Calu3 (cell line): ENCODE measurements around the gene LGR4. TPM values are rescaled to one million over a fixed set of nuclear protein-coding genes. Genes with fewer than 3 reads are reported as not detected.

Experiments
- BruUV-seq: library from RNA; stranded (reverse); fragments of 400-500 nt; replicated peaks from 2 replicates; lab custom pipeline; 2021; lab: Mats Ljungman, UMichigan
- CTCF ChIA-PET: fragments of 300-600 bp; sonication (Branson Sonifier 250); formaldehyde crosslinking; loops from one replicate; lab custom pipeline; 2022; ENCODE audit warnings: antibody characterized with exemption; lab: Charles Lee
- DNase-seq: peaks from one replicate; pipeline ENCODE4 v3.0.0; 2022
- H3K27ac Mint-ChIP-seq: one replicate; pipeline ENCODE4 v1.8.0; 2022; ENCODE audit warnings: mixed read lengths; ENCODE audit not compliant: unreplicated experiment
- H3K27me3 Mint-ChIP-seq: one replicate; pipeline ENCODE4 v1.8.0; 2022; ENCODE audit warnings: mixed read lengths; ENCODE audit not compliant: unreplicated experiment
- H3K36me3 Mint-ChIP-seq: one replicate; pipeline ENCODE4 v1.8.0; 2022; ENCODE audit warnings: mild to moderate bottlenecking, moderate library complexity, mixed read lengths; ENCODE audit not compliant: insufficient read depth, unreplicated experiment
- H3K4me1 Mint-ChIP-seq: one replicate; pipeline ENCODE4 v1.8.0; 2022; ENCODE audit warnings: mild to moderate bottlenecking, low read depth, mixed read lengths; ENCODE audit not compliant: unreplicated experiment
- H3K4me3 Mint-ChIP-seq: one replicate; pipeline ENCODE4 v1.8.0; 2022; ENCODE audit warnings: mild to moderate bottlenecking, low read depth, moderate library complexity, mixed read lengths; ENCODE audit not compliant: unreplicated experiment
- H3K9me3 Mint-ChIP-seq: one replicate; pipeline ENCODE4 v1.8.0; 2022; ENCODE audit warnings: low read depth, mixed read lengths; ENCODE audit not compliant: unreplicated experiment
- intact Hi-C: fragments of 100-400 bp; cut with micrococcal nuclease; formaldehyde crosslinking; loops from one replicate; pipeline ENCODE4 v1.10.0; 2022; ENCODE audit not compliant: unreplicated experiment
- total RNA-seq: library from RNA; stranded (reverse); gene quantifications from 2 replicates; pipeline ENCODE4 v1.2.3, GENCODE V29; 2022
- TF ChIP-seq, protein P1 (sequence below): fragments of 200-600 bp; IDR thresholded peaks from one replicate; pipeline ENCODE4 v1.8.0; 2022; ENCODE audit warnings: antibody characterized with exemption; ENCODE audit not compliant: unreplicated experiment

The LGR4 gene
- total RNA-seq, 1 experiment from 2014 or later: 50.0 TPM

DNA sequence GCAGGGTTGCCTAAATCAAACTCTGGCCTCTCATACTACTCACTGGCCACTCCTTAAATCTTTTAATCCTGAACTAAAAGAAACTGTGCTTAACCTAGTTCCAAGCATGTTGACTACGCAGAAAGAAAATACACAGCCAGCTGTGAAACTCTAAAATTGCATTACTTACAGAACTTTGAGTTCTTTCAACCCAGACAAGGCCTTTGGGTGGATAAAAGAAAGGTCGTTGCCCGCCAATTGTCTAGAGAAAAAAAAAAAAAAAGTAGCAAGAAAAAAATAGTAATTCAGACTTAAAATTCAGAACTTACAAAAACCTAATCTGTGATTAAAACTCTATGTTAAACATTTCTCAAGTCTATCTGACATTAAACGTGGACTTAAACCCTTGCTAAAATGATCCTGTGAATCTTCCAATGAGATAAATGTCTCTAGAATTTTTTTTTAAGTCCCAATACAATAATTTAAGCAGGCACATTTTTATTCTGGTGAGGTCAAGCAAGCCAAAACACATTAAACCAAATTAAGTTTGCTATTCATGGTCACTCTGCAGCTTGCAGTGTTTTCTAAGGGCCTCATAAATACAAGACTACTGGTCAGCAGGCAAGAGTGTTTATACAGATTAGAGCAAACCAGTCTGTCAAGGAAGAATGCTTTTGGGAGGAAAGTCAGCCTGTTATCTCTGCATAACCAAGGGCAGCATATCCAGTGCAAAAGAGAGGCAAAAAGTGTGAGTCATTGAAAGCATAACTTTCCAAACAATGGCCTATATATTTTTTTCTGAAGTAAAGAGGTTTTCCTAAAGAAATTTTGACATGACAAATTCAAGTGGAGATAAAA lies 80.1 kb downstream of the LGR4 start:
- intact Hi-C loops: loop anchor here (5.0 kb wide), 1 partner anchor 185 kb away; no protein-coding TSS in a partner anchor
- TF ChIP-seq, protein P1, sequence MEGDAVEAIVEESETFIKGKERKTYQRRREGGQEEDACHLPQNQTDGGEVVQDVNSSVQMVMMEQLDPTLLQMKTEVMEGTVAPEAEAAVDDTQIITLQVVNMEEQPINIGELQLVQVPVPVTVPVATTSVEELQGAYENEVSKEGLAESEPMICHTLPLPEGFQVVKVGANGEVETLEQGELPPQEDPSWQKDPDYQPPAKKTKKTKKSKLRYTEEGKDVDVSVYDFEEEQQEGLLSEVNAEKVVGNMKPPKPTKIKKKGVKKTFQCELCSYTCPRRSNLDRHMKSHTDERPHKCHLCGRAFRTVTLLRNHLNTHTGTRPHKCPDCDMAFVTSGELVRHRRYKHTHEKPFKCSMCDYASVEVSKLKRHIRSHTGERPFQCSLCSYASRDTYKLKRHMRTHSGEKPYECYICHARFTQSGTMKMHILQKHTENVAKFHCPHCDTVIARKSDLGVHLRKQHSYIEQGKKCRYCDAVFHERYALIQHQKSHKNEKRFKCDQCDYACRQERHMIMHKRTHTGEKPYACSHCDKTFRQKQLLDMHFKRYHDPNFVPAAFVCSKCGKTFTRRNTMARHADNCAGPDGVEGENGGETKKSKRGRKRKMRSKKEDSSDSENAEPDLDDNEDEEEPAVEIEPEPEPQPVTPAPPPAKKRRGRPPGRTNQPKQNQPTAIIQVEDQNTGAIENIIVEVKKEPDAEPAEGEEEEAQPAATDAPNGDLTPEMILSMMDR: no peak
- Mint-ChIP-seq H3K4me1 (peaks cover 80% of the 10 kb centered on the region), H3K27me3 (no peaks in the 10 kb centered on the region), H3K27ac (peak overlapping the region; percentile 59), H3K4me3 (no peak overlapping the region), H3K36me3 (peaks cover 22% of the 10 kb centered on the region), H3K9me3 (no peaks in the 10 kb centered on the region)
- BruUV-seq: no TSS peak
- no peak for DNase-seq
- CTCF ChIA-PET: interaction anchor here (1.1 kb wide), 1 partner anchor 9 kb away, joined by 3 read pairs; no protein-coding TSS in a partner anchor

DNA sequence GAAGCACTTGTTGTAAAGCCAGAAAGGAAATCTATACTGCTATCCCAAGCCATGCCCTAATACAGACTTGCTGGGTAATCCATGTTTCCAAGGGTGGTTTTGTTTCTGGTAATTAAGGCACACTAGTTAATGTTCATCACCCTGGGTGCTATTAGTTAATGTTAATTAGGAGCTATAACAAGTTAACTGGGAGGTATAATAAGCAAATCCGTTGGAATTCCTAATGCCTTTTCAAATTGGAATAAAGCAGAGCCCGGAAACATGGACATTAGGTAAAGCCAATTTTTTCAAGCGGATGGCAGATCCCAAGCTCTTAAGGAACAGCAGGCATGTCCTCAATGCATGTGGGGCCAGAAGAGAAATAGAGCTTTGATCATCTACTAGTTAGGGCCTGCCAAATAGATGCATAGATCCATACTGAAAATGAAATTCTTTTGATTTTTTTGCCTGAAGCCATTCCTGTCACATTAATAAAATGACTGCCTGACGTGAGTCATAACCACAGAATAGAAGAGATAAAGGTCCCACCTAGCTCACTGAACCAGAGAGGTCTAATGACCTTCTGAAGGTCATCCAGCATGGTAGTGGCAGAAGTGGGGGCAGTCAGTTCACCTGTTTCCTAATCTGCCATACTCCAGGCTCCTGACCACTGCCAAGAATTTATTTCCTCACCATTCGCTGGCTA lies 81.1 kb downstream of the LGR4 start:
- no peak overlapping the region for H3K4me3 Mint-ChIP-seq
- TF ChIP-seq, protein P1: no peak
- CTCF ChIA-PET: interaction anchor here (0.6 to 1.2 kb wide), 3 partner anchors 10 to 16 kb away, joined by 3 to 4 read pairs (median 3); no protein-coding TSS in a partner anchor
- no peaks in the 10 kb centered on the region for H3K9me3 Mint-ChIP-seq
- no peaks in the 10 kb centered on the region for H3K27me3 Mint-ChIP-seq
- peak overlapping the region; percentile 36 for H3K27ac Mint-ChIP-seq
- H3K4me1 Mint-ChIP-seq: peaks cover 80% of the 10 kb centered on the region
- no peak for DNase-seq
- peaks cover 22% of the 10 kb centered on the region for H3K36me3 Mint-ChIP-seq
- BruUV-seq: no TSS peak
- intact Hi-C loops: loop anchor here (2.0 to 5.0 kb wide), 3 partner anchors 73 to 184 kb away; no protein-coding TSS in a partner anchor

DNA sequence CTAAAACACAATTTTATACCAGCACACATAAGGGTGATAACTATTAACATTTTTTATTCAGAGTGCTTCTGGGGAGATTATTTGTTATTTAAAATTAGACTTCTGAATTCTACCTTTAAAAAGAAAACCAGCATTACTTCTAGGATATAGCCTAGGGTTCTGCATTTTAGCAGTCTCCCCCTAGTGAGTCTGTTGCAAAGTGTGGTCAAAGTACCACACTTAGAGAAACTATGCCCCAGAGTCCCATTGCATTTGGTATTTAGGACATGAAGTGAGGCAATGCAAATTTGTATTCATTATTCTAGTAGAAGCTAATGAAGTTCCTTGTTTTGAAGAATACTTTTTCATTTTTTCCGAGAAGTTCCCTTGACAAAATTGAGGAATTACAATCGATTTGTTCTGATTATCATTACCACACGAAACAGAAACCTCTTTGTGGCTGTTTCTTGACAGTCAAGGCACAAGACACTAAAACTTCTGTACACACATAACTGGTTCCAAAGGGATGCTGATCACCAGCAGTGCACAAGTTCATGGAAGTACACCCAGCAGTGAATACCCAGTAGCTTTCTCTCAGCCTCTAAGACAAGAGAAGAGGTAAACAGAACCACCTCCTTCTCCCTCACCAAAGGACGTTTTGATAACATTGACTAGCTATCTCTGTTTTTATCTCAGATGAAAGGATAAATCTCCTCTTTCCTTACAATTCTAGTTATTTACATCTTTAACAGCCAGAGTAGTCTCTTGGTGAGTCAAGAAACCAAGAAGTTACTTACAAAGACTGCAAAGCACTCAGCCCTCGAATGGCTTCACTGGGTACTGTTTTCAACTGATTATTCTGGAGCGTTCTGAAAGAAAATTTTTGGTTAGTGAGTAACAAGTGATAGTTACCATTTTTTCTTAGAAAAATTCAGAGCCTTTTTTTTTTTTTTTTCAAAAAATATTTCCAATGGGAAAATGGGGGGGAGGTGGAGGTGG lies 82.0 kb downstream of the LGR4 start:
- DNase-seq: no peak
- intact Hi-C loops: loop anchor here (2.0 to 5.0 kb wide), 3 partner anchors 72 to 183 kb away; no protein-coding TSS in a partner anchor
- no peaks in the 10 kb centered on the region for H3K27me3 Mint-ChIP-seq
- no peak overlapping the region for H3K4me3 Mint-ChIP-seq
- TF ChIP-seq, protein P1: no peak
- CTCF ChIA-PET: interaction anchor here (0.6 to 1.3 kb wide), 3 partner anchors 9 to 20 kb away, joined by 3 to 6 read pairs (median 5); no protein-coding TSS in a partner anchor
- H3K36me3 Mint-ChIP-seq: peaks cover 17% of the 10 kb centered on the region
- H3K4me1 Mint-ChIP-seq: peaks cover 77% of the 10 kb centered on the region
- no TSS peak for BruUV-seq
- peak overlapping the region; percentile 36 for H3K27ac Mint-ChIP-seq
- H3K9me3 Mint-ChIP-seq: no peaks in the 10 kb centered on the region

DNA sequence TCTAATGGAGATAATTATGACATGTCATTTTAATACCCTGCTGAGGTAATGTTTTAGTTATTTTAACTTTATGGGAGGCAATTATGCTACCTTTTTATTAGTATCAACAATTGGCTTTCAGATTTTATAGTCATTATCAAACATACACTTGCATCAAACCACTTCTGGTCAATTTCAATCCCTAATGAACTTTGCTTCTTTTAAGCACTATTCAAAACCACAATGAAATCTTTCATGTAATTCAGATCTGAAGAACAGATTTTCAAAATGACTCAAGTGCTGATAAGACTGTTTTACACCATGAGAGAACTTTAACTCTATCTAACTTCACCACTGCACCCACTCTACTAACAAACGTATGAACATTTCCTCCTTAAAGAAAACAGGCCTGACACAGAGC lies 83.7 kb downstream of the LGR4 start:
- DNase-seq: no peak
- peak overlapping the region; percentile 87 for H3K27ac Mint-ChIP-seq
- TF ChIP-seq, protein P1: no peak
- peak overlapping the region; percentile 32 for H3K4me3 Mint-ChIP-seq
- no TSS peak for BruUV-seq
- H3K36me3 Mint-ChIP-seq: peaks cover 17% of the 10 kb centered on the region
- CTCF ChIA-PET: no interaction called here
- intact Hi-C loops: loop anchor here (2.0 kb wide), 1 partner anchor 26 kb away; the partner anchor contains the start of gene CCDC34
- H3K27me3 Mint-ChIP-seq: no peaks in the 10 kb centered on the region
- no peaks in the 10 kb centered on the region for H3K9me3 Mint-ChIP-seq
- peaks cover 59% of the 10 kb centered on the region for H3K4me1 Mint-ChIP-seq
